A172 (cell line): Measurements from ENCODE around the gene KLHL42. TPM values are rescaled to one million over a fixed set of nuclear protein-coding genes. Genes with fewer than 3 reads are reported as not detected.

Experiments
- total RNA-seq: library from RNA; depleted of rRNA; stranded (reverse); fragments of >200 nt; shearing (Covaris generic); gene quantifications from 2 replicates; pipeline ENCODE4 v1.2.3, GENCODE V29; 2014; rRNA removed

Gene KLHL42
- total RNA-seq, 1 experiment from 2014 or later, result 19.0 TPM

Other genes with a start within 250 kb of the KLHL42 start
- gene REP15, start 83.8 kb upstream of the KLHL42 start, total RNA-seq, result 0.55 and 1.2 TPM in 2 replicates
- 95.1 and 106 TPM in 2 replicates for gene MRPS35, start 69.4 kb upstream of the KLHL42 start, total RNA-seq
- not detected in 2 replicates for gene MANSC4, start within 50 bp of the KLHL42 start, total RNA-seq
- 0.41 and 3.1 TPM in 2 replicates for gene PTHLH, start 192.5 kb downstream of the KLHL42 start, total RNA-seq